Parathyroid adenoma (tissue), 2 donors: ENCODE results near the gene CHMP4B.

Source experiments
- H2AFZ ChIP-seq: fragments of 300-600 bp; sonication (generic); one replicate; pipeline ENCODE4 v1.7.0; 2017; ENCODE audit warnings: antibody characterized with exemption, mild to moderate bottlenecking
- H3K27ac ChIP-seq: fragments of 300-600 bp; sonication (generic); one replicate; pipeline ENCODE4 v1.7.0; 2017
- H3K27me3 ChIP-seq: fragments of 300-600 bp; sonication (generic); one replicate; pipeline ENCODE4 v1.7.0; 2017; ENCODE audit warnings: low read length; ENCODE audit not compliant: control insufficient read depth, insufficient read depth
- H3K36me3 ChIP-seq: fragments of 300-600 bp; sonication (generic); one replicate; pipeline ENCODE4 v1.7.0; 2017; ENCODE audit warnings: low read length; ENCODE audit not compliant: control insufficient read depth, insufficient read depth
- H3K4me1 ChIP-seq: fragments of 300-600 bp; sonication (generic); one replicate; pipeline ENCODE4 v1.7.0; 2017; ENCODE audit warnings: control low read depth
- H3K4me2 ChIP-seq: fragments of 300-600 bp; sonication (generic); one replicate; pipeline ENCODE4 v1.7.0; 2017; ENCODE audit warnings: low read length
- H3K4me3 ChIP-seq: fragments of 300-600 bp; sonication (generic); one replicate; pipeline ENCODE4 v1.7.0; 2017; ENCODE audit warnings: low read depth, low read length
- H3K79me2 ChIP-seq: fragments of 300-600 bp; sonication (generic); one replicate; pipeline ENCODE4 v1.7.0; 2017; ENCODE audit warnings: control low read depth
- H3K9ac ChIP-seq: fragments of 300-600 bp; sonication (generic); one replicate; pipeline ENCODE4 v1.7.0; 2017; ENCODE audit warnings: mild to moderate bottlenecking
- H3K9me3 ChIP-seq: fragments of 300-600 bp; sonication (generic); one replicate; pipeline ENCODE4 v1.7.0; 2017; ENCODE audit warnings: low read length; ENCODE audit not compliant: control insufficient read depth
- CTCF ChIP-seq: fragments of 300-600 bp; sonication (generic); IDR thresholded peaks from one replicate; pipeline ENCODE4 v1.7.0; 2017; ENCODE audit warnings: antibody characterized with exemption, mild to moderate bottlenecking
- donor health status: primary hyperparathyroidism.

The CHMP4B gene

DNA sequence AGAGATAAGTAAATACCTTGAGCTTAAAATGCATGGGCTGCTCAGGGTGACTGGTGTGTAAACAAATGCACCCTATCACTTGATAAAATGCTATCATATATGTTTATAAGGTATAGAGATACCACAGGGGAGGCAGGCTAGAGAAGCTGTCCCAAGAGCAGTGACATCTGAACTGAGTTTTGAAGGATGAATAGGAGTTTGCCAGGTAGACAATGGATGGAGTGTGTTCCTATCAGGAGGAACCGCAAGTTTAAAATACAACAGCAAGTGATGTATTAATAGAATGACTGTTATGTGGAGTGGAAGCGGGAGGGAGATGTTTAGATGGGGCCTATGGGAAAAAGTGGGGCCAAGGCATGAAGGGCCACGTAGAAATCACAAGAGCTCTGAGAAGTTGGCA, 38.7 kb upstream of the CHMP4B start:
- TF ChIP-seq CTCF, result no peak
- no peak overlapping the region for H3K4me3 ChIP-seq
- no peak overlapping the region for H3K9ac ChIP-seq
- H2AFZ ChIP-seq, result no peak overlapping the region
- H3K4me2 ChIP-seq, result no peak overlapping the region
- no peaks in the 10 kb centered on the region for H3K9me3 ChIP-seq
- no peaks in the 10 kb centered on the region for H3K4me1 ChIP-seq
- no peaks in the 10 kb centered on the region for H3K27me3 ChIP-seq
- H3K36me3 ChIP-seq, result no peaks in the 10 kb centered on the region
- H3K79me2 ChIP-seq, result no peaks in the 10 kb centered on the region
- H3K27ac ChIP-seq, result no peak overlapping the region

- H3K27me3 ChIP-seq, result no peaks in the 10 kb centered on the region
- no peaks in the 10 kb centered on the region for H3K36me3 ChIP-seq
- H3K79me2 ChIP-seq, result no peaks in the 10 kb centered on the region
- no peaks in the 10 kb centered on the region for H3K9me3 ChIP-seq
- no peak overlapping the region for H2AFZ ChIP-seq
- no peak for TF ChIP-seq CTCF
- no peak overlapping the region for H3K27ac ChIP-seq
- H3K4me1 ChIP-seq, result no peaks in the 10 kb centered on the region
- no peak overlapping the region for H3K9ac ChIP-seq
- no peak overlapping the region for H3K4me2 ChIP-seq
- no peak overlapping the region for H3K4me3 ChIP-seq
These were observed 37.6 kb upstream of the CHMP4B start for GRCh38 chr20:33773412-33774089.

- no peaks in the 10 kb centered on the region for H3K36me3 ChIP-seq
- no peak for TF ChIP-seq CTCF
- H3K79me2 ChIP-seq, result no peaks in the 10 kb centered on the region
These were observed 33.3 kb upstream of the CHMP4B start for GRCh38 chr20:33777816-33778215.

DNA sequence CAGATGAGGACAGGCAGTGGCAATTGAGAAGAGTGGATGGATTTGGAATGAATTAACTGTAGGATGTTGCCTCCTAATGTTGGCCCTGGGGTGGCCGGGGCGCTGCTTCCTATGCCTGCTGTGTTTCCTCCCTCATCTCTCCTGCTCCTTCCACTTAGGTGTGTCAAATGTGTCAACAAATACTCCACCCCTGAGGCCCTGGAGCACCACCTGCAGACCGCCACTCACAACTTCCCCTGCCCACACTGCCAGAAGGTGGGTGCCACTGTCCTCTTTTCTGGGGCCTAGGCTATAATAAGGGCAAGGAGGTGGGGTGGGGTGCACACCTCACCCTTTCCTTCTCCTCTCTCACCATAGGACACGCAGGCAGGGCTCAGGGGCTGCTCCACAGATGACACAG, 30.0 kb upstream of the CHMP4B start:
- Histone ChIP-seq H3K27ac (no peak overlapping the region), H2AFZ (no peak overlapping the region), H3K4me2 (no peak overlapping the region), H3K79me2 (no peaks in the 10 kb centered on the region), H3K4me3 (no peak overlapping the region), H3K36me3 (no peaks in the 10 kb centered on the region), H3K9ac (no peak overlapping the region), H3K9me3 (no peaks in the 10 kb centered on the region), H3K4me1 (no peaks in the 10 kb centered on the region), H3K27me3 (no peaks in the 10 kb centered on the region)
- no peak for TF ChIP-seq CTCF

More at GRCh38 chr20:33777816-33778215, 33.3 kb upstream of the CHMP4B start:
- Histone ChIP-seq H2AFZ (no peak overlapping the region), H3K9ac (no peak overlapping the region), H3K27me3 (no peaks in the 10 kb centered on the region), H3K27ac (no peak overlapping the region), H3K4me1 (no peaks in the 10 kb centered on the region), H3K4me2 (no peak overlapping the region), H3K9me3 (no peaks in the 10 kb centered on the region), H3K4me3 (no peak overlapping the region)

DNA sequence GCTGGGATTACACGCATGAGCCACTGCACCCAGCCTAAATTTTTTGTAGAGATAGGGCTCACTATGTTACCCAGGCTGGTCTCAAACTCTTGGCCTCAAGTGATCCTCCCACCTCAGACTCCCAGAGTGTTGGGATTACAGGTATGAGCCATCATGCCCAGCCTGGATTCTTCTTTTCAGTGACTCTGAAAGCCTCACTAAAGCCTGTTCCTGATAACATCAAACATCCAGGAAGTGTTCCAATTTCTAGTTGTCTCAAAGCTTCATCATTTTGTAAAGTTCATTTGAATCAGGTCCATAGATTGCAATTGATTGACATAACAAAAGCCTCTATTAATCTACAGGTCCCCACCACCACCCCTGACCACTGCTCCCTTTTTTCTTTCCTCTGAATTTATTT, 29.2 kb upstream of the CHMP4B start:
- no peak overlapping the region for H3K4me3 ChIP-seq
- no peak overlapping the region for H3K27ac ChIP-seq
- H2AFZ ChIP-seq, result no peak overlapping the region
- H3K9me3 ChIP-seq, result no peaks in the 10 kb centered on the region
- no peak for TF ChIP-seq CTCF
- H3K4me1 ChIP-seq, result no peaks in the 10 kb centered on the region
- no peak overlapping the region for H3K9ac ChIP-seq
- H3K27me3 ChIP-seq, result no peaks in the 10 kb centered on the region
- no peak overlapping the region for H3K4me2 ChIP-seq
- H3K79me2 ChIP-seq, result no peaks in the 10 kb centered on the region
- H3K36me3 ChIP-seq, result no peaks in the 10 kb centered on the region
